NCI-H1105 treated with DMSO at 0.1 percent for 48 hours (cell line): ENCODE data around the gene ZNF28.
"Not testable (repeated sequence)": the region's sequence is repeated elsewhere in the genome, so short reads cannot be mapped to it uniquely, and the experiment has no call there.

Source experiments
- DNase-seq: peaks from one replicate; lab custom pipeline; 2025; lab: John Stamatoyannopoulos, UW

ZNF28 gene

DNA sequence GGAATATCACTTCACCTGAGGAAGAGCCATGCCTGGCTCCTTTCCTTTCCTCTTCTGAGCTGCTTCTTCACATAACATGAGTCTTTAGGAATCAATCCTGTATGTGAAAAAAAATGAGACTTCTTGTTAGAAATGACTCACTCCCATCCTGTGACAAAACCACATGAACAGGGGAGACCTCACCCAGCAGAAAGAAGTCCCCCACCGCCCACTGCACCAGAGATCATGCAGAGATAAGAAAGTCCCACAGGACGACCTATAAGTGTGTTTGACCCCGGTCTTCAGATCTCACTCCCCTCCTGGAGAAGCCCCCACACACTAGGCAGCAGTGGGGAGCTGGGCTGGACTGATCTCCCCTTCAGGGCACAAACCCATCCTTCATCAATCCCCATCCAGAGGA lies 42.6 kb downstream of the ZNF28 start:
- no peak for DNase-seq

DNA sequence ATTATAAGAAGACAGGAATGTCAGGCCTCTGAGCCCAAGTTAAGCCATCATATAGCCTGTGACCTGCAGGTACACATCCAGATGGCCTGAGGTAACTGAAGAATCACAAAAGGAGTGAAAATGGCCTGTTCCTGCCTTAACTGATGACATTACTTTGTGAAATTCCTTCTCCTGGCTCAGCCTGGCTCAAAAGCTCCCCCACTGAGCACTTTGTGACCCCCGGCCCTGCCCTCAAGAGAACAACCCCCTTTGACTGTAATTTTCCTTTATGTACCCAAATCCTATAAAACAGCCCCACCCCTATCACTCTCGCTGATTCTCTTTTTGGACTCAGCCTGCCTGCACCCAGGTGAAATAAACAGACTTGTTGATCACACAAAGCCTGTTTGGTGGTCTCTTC lies 65.0 kb downstream of the ZNF28 start:
- not testable (repeated sequence) for DNase-seq

DNA sequence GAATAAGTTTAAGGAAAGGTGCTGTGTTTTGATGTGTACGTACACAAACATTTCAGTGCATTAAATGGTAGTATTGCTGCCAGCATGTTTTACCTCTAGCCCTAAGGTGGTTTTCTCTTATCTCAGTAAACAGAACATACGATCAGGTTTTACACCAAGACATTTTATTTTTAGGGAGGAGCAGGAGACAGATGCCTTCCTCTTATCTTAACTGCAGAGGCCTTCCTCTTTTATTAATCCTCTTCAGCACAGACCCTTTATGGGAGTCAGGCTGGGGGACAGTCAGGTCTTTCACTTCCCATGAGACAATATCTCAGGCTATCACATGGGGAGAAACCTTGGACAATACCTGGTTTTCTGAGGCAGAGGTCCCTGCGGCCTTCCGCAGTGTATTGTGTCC lies 71.7 kb downstream of the ZNF28 start:
- DNase-seq, result no peak

DNA sequence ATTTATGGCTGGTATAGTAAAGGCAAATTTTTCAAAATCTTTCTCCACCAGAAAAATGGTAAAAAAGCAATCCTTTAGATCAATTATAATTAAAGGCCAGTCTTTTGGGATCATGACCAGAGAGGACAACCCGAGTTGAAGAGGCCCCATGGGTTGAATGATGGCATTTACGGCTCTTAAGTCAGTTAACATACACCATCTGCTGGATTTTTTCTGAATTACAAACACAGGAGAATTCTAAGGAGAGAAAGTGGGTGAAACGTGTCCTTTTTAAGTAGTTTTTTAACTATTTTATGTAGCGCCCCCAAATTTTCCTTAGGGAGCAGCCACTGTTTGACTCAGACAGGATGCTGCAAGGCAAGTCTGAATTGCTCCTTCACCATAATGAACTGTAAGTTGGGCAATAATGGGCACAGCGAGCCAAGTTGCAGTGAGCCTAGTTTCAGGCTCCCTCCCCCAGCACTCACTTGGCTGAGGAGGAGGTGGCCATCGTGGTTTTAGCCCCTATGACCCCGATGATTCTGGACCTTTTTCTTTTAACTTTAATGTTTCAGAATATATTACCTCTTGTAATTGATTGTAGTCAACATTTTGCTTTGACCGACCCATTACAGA lies 73.0 kb downstream of the ZNF28 start:
- DNase-seq, result peak; percentile 51
